GM21717 (cell line): Measurements from ENCODE around the gene IGSF9.

Experiments used
- ATAC-seq: cut with Tn5 transposase; IDR thresholded peaks from one replicate; pipeline ENCODE4 v1.9.1; 2021; ENCODE audit warnings: mild to moderate bottlenecking, moderate library complexity; ENCODE audit not compliant: unreplicated experiment

Gene IGSF9, protein sequence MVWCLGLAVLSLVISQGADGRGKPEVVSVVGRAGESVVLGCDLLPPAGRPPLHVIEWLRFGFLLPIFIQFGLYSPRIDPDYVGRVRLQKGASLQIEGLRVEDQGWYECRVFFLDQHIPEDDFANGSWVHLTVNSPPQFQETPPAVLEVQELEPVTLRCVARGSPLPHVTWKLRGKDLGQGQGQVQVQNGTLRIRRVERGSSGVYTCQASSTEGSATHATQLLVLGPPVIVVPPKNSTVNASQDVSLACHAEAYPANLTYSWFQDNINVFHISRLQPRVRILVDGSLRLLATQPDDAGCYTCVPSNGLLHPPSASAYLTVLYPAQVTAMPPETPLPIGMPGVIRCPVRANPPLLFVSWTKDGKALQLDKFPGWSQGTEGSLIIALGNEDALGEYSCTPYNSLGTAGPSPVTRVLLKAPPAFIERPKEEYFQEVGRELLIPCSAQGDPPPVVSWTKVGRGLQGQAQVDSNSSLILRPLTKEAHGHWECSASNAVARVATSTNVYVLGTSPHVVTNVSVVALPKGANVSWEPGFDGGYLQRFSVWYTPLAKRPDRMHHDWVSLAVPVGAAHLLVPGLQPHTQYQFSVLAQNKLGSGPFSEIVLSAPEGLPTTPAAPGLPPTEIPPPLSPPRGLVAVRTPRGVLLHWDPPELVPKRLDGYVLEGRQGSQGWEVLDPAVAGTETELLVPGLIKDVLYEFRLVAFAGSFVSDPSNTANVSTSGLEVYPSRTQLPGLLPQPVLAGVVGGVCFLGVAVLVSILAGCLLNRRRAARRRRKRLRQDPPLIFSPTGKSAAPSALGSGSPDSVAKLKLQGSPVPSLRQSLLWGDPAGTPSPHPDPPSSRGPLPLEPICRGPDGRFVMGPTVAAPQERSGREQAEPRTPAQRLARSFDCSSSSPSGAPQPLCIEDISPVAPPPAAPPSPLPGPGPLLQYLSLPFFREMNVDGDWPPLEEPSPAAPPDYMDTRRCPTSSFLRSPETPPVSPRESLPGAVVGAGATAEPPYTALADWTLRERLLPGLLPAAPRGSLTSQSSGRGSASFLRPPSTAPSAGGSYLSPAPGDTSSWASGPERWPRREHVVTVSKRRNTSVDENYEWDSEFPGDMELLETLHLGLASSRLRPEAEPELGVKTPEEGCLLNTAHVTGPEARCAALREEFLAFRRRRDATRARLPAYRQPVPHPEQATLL

DNA sequence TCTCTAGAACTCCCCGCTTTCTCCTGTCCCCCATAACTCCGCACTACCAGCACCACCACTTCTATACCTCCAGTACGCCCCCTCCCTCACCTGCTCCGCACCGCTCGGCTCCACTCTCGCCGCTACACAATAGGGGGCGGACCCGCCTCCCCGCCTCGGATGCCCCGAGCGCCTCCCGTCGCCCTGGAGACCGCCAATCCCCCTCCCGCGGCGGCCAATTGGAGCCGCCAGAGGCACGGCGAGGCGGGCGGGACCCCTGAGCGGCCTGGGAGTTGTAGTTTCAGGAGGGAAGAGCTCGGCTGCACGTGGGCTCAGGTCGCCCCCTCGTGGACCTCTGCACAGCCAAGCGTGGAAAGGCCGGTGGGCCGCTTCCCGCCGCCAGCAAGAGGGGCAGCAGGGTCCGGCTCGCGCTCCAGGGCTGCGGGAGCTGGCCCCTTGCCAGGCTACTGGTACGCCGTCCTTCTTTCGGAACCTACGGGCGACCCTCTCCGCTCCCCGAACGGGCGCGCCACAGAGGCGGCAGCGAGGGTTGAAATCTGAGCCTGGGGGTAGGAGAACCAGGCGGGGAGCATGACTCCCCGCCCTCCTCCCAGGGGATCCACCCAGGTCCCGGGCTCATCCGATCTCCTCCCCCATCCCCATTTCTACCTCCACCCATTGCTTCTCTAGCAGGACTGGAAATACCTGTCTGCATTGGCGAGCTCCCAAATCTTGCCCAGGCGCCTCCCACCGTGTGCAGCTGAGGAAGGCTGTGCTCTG lies at the start of gene IGSF9:
Gene IGSF9, minus strand, starts transcription at position 131 of the 759 bp plus-strand sequence. CDS start 2,159 bp downstream, outside the sequence.
- no peak for ATAC-seq

DNA sequence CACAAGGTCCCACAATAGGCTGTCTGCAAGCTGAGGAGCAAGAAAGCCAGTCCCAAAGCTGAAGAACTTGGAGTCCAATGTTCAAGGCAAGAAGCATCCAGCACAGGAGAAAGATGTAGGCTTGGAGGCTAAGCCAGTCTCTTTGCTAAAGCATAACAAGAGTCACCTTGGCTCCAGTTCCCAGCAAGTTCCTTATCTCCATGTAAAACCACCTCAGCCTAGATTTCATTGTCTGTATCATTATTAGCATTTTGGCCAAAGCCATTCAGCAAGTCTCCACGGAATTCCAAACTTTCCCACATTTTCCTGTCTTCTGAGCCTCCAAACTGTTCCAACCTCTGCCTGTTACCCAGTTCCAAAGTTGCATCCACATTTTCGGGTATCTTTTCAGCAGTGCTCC lies 49.5 kb upstream of the IGSF9 start:
- no peak for ATAC-seq

DNA sequence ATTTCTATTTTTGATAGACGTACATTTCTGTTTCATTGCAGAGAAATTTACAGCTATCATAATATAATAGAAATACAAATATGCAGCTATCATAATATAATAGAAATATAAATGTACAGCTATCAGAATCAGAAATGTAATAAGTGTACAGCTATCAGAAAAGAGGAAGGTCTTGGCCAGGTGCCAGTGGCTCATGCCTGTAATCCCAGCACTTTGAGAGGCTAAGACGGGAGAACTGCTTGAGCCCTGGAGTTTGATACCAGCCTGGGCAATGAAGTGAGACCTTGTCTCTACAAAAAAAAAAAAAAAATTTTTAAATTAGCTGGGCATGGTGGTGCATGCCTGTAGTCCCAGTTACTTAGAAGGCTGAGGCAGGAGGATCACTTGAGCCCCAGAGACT lies 48.5 kb upstream of the IGSF9 start:
- no peak for ATAC-seq

DNA sequence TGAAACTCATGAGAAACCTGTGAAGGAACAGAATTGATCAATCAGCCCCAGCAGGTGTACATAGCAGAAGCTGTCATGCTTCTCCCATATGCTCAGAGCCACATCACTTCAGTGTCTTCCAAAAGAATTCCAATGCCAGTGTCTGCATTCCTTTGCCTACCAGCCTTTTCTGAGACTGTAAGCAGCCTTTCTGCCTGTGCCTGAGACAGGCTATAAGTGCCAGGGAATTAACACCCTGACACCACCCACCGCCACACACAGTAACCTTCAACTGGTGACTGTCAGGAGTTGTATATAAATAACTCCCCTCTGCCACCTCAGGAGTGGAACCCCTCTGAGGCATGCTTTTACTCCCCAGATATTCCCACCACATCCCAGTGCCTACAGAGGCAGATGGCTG lies 46.7 kb upstream of the IGSF9 start:
- ATAC-seq, result no peak

DNA sequence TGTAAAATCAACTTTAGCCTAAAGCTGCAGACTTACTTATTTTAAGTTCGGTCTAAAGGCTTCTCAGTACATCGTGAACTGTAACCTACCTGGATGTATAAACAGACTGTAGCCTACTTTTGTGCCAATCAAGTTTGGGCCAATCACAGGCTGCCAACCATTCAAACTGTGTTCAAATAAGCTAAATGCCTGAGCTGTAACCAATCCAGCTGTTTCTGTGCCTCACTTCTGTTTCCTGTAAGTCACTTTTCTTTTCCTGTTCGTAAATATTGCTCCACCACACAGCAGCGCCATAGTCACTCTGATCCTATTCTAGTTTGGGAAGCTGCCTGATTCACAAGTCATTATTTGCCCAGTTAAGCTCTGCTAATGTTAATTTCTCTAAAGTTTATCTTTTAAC lies 46.1 kb upstream of the IGSF9 start:
- ATAC-seq, result no peak

DNA sequence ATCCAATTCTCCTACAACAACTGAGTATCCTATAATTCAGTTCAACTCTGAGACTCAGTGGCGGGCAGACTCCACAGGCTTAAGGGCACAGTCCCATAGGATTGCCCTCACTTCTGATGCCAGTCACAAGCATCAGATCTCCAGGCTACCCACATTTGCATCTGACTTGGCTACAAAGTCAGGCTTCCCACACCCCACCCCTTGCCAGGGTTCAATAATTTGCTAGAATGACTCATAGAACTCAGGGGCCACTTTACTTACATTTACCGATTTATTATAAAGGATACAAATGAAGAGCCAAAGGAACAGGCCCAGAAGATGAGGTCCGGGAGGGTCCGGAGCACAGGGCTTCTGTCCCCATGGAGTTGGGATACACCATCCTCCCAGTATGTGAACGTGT lies 44.6 kb upstream of the IGSF9 start:
- ATAC-seq, result no peak

DNA sequence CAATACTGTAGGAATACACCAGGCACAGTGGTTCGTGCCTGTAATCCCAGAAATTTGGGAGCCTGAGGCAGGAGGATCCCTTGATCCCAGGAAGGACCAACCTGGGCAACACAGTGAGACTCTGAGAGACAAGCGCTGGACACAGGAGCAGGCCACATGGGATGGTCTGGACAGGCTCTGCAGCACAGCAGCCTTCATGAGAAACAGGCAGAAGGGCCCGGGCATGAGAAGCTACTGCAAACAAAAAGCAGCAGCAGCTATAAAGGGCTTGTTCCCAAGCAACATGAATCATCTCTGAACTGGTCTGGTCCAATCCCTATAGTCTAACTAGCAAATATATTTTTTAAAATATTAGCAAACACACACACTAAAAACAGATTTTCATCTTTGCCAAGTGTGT lies 44.2 kb upstream of the IGSF9 start:
- no peak for ATAC-seq

DNA sequence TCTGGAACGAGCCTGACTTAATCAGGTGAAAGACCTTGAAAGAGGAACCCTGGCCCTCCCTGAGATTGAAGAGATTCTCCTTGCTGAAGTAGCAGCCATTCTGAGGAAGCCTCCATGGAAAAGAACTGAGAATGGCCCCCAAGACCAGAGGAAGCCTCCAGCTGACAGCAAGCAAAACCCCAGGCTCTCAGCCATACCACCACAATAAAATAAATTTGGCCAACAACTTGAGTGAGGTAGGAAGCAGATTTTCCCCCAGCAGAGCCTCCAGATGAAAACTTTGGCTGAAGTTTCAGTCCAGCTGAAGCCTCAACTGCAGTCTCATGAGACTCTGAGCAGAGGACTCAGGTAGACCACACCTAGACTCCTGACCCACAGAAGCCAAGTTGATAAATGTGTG lies 42.6 kb upstream of the IGSF9 start:
- no peak for ATAC-seq

DNA sequence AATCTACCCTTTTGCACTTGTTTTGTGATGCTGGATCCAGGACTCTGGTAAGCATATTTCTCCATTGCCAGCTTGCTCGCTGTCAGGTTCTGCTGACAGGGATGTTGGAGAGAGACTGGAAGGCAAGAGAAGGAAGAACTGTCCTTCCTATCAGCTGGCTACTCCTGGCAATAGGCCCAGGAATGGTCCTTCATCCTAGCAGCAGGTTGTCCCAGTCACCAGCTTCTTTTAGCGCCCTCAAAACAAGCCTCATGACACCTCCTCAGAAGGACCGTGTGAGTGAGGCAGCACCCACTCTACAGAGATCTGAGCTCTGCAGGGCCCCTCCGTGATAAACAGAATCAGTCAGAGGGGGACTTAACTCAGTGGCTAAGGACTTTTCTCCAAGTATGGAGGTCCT lies 41.8 kb upstream of the IGSF9 start:
- no peak for ATAC-seq

DNA sequence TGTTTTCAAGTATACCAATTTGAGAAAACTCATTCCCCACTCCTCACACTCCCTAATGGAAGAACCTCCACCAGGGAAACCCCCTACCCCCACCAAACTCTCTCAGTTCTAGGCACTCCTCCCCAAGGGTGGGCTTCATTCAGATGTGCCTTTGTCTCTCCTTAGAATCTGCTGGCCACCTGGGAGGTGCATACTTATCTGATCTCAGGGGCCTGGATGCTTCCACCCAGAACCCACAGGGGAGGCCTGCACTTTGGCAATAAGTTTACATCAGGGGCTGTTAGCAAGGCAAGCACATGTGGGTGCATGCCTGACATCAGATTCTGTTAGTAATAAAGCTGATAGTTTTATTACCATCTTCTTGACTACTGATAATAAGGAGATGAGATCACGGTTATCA lies 41.1 kb upstream of the IGSF9 start:
- ATAC-seq, result no peak

DNA sequence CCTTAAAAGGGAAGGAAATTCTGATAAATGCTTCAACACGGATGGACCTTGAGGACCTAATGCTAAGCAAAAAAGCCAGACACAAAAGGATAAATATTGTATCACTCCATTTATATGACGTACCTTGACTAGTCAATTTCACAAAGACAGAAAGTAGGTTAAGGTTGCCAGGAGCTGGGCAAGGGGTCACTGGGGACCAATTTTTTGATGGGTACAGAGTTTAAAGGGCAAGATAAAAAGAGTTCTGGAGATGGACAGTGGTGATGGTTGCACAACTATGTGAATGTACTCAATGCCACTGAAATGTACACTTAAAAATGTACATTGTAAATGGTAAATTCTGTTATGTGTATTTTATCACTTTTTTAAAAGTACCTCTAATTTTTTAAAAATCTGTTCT lies 40.7 kb upstream of the IGSF9 start:
- ATAC-seq, result no peak

DNA sequence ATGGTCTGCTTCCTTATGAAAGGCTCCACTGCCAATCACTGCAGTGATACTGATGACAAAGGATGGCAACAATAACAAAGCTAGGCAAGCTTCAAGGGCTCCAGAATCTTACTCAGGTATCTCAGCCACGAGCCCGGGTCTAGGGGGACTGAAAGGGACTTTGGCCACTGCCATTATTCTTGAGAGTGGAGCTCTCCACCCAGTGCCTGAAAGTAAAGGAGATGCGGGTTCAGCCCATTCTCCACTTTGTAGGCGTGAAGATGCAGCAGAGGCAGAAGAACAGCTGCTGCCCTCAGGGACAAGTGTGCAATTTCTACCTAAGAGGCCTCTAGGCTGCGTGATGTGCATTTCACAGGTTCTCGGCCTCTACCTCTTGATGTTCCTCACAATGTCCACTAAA lies 40.1 kb upstream of the IGSF9 start:
- no peak for ATAC-seq

DNA sequence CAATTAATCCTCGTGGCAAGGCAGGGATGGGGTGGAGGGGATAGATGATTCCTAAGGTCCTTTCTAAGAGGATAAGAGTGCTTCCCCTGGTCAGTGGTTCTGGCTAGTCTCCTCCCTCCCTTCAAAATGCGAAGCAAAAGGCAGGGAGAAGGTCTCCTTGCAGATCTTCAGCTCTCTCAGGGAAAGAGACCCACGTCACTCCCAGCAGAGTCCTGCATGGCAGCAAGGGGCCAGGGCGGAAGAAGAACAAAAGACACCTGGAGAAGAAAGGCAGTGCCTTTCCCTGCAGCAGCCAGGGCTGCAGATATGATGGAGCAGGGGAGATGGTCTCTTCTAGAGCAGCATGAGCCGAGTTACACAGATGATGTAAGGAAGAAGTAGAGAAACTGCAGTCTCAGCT lies 38.3 kb upstream of the IGSF9 start:
- ATAC-seq, result no peak

DNA sequence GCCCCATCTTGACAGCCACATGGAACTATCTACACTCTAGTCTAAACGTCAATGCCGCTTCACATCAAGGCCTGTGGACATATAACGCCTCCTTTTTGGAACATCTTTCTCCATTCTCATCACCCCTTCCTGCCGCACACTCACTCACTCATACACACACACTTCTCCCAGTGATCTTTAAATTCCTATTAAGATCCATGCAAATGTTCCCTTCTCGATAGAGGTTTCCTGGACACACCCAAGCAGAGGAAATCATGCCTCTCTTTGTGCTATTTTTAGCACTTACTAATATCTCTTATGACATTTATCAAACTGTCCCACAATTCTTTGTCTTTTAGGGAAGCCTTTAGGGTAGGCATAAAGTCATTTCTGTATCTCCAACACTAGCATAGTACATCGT lies 36.9 kb upstream of the IGSF9 start:
- no peak for ATAC-seq

DNA sequence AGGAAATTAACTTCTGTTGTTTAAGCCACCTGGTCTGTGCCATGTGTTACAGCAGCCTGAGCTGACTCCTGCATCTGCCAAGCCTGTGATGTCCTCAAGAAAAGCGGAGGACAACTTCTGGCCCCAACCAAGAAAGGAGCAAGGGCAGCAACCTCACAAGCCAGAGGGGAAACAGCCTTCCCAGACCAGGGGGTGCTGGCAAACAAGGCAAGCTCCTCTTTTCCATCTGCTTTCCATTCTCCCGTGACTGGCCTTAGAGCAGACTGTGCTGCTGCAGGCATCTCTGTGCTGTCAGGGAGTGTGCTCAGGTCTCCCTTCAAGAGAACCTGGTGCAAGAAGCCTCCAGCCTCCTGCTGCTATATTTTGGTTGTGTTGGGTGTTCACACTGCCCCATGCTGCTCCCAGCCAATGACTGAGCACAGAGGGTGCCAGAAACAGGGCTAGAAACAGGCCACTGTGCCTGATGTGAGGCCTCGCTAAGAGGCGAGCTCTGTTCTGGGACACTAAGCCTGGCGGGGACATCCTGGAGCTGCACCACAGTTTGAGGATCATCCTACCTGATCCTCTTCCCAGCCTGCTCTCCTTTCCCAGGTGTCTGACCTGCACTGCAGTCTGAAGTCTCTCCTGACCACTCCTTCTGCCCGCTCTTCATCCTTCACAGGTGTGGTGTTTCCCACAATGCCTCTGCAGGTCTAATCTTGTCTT lies 36.1 kb upstream of the IGSF9 start:
- ATAC-seq, result no peak

DNA sequence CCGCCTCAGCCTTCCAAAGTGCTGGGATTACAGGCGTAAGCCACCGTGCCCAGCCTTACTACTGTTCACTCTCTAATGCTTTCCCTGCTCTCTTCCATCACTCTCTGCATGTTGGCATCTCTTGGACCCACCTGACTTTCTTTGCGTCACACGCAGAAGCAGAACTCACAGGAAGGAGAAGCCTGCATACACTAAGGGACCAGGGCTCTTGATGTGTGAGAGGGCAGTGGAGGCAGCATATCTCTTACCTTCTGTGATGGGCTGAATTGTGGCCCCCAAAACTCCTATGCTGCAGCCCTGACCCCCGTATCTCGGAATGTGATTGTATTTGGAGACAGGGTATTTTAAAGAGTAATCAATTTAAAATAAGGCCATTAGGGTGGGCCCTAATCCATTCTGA lies 35.4 kb upstream of the IGSF9 start:
- ATAC-seq, result no peak

DNA sequence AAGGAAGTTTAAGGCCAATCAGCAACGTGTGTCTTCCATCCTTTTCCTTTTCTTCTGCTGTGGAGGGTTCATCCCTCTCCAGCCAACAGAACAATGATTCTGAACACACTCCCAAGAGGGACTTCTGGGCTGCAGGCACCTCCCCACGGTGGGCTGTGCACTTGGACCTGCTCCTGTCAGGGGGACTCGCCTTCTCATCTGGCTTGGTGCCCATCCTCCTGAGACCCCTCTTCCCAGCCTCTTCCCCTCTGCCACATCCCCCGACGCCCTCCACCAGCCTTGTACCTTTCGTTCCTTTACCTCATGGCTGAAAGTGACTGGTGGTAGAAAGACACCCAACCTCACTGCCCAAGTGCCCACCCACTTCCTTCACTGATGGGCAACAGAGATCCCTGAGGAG lies 34.7 kb upstream of the IGSF9 start:
- no peak for ATAC-seq

DNA sequence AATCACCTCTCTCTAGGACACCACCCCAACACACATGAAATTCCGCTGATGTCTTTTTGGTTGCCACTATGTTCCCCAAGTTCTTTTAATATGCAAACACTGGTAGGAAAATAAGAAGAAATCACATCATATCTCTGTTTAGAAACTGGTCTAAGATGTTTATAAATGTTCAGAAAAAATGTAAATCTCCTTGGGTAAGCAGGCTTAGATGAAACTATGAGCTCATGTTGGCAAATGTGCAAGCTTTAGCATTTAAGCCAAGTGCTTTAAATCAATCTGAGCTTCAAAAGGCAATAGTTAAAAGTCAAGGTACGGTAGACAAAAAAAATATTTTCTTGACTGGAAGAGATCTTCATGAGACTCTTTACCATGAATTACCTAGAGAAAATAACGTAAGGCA lies 33.8 kb upstream of the IGSF9 start:
- no peak for ATAC-seq

DNA sequence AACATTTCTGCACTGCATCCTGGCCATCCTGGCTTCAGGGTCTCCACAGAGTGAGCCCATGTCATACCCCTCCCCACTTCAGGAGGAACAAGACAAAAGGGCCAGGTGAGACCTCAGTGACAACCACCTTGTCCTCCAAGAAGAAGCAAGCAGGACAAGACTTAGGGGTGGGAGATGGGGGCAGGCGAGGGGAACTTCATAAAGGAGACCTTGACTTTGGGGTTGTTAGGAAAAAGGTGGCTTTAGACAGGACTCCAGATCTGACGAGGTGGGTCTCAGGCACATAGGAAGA lies 32.6 kb upstream of the IGSF9 start:
- no peak for ATAC-seq

DNA sequence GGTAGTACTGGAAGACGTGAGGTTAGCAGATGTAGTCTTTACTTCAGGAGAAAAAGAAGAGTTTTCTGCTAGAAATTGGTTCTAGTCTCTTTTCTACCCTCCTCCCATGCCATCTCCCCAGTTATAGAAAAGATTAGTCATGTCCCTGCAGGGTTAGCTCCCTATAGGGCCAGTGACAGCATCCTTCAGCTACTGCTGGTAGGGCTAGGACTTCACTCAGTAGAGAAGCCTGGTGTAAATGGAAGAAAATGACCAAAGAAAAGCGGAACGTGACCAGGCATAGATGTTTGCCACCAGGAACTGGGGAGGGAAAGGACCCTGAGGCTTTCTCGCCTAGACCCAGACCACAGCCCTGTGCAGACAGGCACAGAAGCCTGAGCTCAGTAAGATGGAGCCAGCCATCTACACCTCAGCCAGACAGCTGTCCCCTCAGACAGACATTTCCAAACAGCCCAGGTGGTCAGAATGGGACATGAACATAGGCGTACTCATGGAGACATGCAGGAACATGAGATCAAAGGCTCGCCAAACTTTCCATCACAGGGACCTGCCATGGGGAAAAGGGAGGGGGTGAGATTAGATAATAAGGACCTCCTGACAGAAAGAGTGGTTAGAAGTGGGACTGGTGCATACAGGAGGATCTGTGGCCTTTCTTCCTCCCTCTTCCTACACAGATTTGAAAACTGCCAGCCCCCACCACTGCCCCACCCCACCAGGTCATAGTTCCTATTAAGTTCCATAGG lies 32.1 kb upstream of the IGSF9 start:
- no peak for ATAC-seq
